ENCODE results near the gene USPL1. TPM values are rescaled to one million over a fixed set of nuclear protein-coding genes. Genes with fewer than 3 reads are reported as not detected.
"Not testable (repeated sequence)": the region's sequence is repeated elsewhere in the genome, so short reads cannot be mapped to it uniquely, and the experiment has no call there.

The USPL1 gene
- total and polyA plus RNA-seq, 9 donors = 12.1 to 26.8 (median 22.4) TPM

GRCh38 chr13:30593001-30593400 lies 24.7 kb upstream of the USPL1 start:
- Histone ChIP-seq H3K9me3 (no peaks in the 10 kb centered on the region), H3K4me1 (ENCODE audit: insufficient read depth) (no peaks in the 10 kb centered on the region), H3K27me3 (no peaks in the 10 kb centered on the region), H3K27ac (no peak overlapping the region), H3K4me3 (no peak overlapping the region), H3K36me3 (no peaks in the 10 kb centered on the region)
- DNase-seq = no peak
- TF ChIP-seq EP300 (IDR thresholded peaks at IDR 0.05) (no peak), POLR2A (IDR thresholded peaks at IDR 0.05) (no peak)
- TF ChIP-seq, protein P1, sequence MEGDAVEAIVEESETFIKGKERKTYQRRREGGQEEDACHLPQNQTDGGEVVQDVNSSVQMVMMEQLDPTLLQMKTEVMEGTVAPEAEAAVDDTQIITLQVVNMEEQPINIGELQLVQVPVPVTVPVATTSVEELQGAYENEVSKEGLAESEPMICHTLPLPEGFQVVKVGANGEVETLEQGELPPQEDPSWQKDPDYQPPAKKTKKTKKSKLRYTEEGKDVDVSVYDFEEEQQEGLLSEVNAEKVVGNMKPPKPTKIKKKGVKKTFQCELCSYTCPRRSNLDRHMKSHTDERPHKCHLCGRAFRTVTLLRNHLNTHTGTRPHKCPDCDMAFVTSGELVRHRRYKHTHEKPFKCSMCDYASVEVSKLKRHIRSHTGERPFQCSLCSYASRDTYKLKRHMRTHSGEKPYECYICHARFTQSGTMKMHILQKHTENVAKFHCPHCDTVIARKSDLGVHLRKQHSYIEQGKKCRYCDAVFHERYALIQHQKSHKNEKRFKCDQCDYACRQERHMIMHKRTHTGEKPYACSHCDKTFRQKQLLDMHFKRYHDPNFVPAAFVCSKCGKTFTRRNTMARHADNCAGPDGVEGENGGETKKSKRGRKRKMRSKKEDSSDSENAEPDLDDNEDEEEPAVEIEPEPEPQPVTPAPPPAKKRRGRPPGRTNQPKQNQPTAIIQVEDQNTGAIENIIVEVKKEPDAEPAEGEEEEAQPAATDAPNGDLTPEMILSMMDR (IDR thresholded peaks at IDR 0.05) = no peak
- intact Hi-C loops (cut with DNase I) = no loop called here
- WGBS, 3 donors = 86 to 91% (median 87%) methylated on average over 2 of the region's 2 CpGs

DNA sequence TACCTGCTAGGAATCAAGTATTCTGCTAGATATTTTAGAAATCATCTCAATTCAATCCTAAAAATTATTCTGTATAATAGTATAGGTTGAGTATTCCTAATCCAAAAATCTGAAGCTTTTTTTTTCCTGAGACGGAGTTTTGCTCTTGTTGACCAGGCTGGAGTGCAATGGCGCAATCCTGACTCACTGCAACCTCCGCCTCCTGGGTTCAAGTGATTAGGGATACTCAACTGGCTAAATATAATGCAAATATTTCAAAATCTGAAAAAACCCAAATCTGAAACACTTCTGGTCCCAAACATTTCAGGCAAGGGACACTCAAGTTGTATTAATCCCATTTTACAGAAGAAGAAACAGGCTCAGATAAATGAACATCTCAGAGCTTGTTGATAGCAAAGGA lies 17.2 kb upstream of the USPL1 start:
- Histone ChIP-seq H3K27ac (no peak overlapping the region), H3K36me3 (no peaks in the 10 kb centered on the region), H3K9me3 (no peaks in the 10 kb centered on the region), H3K27me3 (no peaks in the 10 kb centered on the region), H3K4me1 (ENCODE audit: insufficient read depth) (peaks cover 2% of the 10 kb centered on the region), H3K4me3 (no peak overlapping the region)
- intact Hi-C loops (cut with DNase I) = no loop called here
- DNase-seq = no peak
- TF ChIP-seq, protein P1 (IDR thresholded peaks at IDR 0.05) = no peak
- TF ChIP-seq POLR2A (IDR thresholded peaks at IDR 0.05) (no peak), EP300 (IDR thresholded peaks at IDR 0.05) (no peak)
- WGBS, 3 donors = 88 to 94% (median 88%) methylated on average over 3 of the region's 3 CpGs

DNA sequence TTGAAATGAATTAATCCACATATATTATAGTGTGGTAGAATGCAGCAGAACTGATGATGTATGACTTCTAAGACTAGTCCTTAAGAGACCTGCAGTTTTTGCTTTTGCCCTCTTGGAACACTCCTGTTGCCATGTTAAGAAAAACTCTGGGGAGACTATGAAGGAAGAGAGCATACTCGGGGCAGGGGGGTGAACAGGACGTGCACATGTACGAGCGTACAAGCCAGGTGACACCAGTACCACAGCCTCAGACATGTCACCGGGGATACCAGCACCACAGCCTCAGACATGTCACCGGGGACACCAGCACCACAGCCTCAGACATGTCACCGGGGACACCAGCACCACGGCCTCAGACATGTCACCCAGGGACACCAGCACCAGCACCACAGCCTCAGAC lies 15.9 kb upstream of the USPL1 start:
- 93 to 97% (median 96%) methylated on average over 8 of the region's 8 CpGs for WGBS, 3 donors
- H3K36me3 ChIP-seq = no peaks in the 10 kb centered on the region
- H3K4me3 ChIP-seq = no peak overlapping the region
- intact Hi-C loops (cut with DNase I) = no loop called here
- H3K27ac ChIP-seq = no peak overlapping the region
- peaks cover 2% of the 10 kb centered on the region for H3K4me1 ChIP-seq (ENCODE audit: insufficient read depth)
- TF ChIP-seq, protein P1 (IDR thresholded peaks at IDR 0.05) = no peak
- TF ChIP-seq EP300 (IDR thresholded peaks at IDR 0.05) (no peak), POLR2A (IDR thresholded peaks at IDR 0.05) (no peak)
- no peaks in the 10 kb centered on the region for H3K9me3 ChIP-seq
- H3K27me3 ChIP-seq = no peaks in the 10 kb centered on the region
- no peak for DNase-seq

DNA sequence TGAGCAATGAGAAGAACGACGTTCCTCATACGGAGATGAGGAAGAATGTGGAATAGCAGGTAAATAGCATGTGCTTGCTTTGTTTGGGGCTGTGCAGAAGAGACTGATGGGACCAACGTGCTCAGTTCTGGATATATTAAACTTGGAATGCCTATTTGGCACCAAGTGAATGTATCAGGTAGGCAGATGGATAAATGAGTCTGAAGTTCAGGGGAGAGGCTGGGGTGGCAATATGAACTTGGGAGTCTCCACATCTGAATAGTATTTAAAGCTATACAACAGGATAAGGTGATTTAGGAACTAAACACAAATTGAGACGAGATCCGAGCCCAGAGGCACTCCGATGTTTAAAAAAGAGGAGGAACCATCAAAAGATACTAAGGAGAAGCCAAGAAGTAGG lies 12.7 kb upstream of the USPL1 start:
- H3K4me3 ChIP-seq = no peak overlapping the region
- no peaks in the 10 kb centered on the region for H3K36me3 ChIP-seq
- intact Hi-C loops (cut with DNase I) = no loop called here
- no peak for DNase-seq
- H3K27ac ChIP-seq = no peak overlapping the region
- peaks cover 4% of the 10 kb centered on the region for H3K4me1 ChIP-seq (ENCODE audit: insufficient read depth)
- H3K9me3 ChIP-seq = no peaks in the 10 kb centered on the region
- WGBS, 3 donors = 88 to 93% (median 91%) methylated on average over 7 of the region's 7 CpGs
- TF ChIP-seq, protein P1 (IDR thresholded peaks at IDR 0.05) = no peak
- TF ChIP-seq EP300 (IDR thresholded peaks at IDR 0.05) (no peak), POLR2A (IDR thresholded peaks at IDR 0.05) (no peak)
- H3K27me3 ChIP-seq = no peaks in the 10 kb centered on the region

DNA sequence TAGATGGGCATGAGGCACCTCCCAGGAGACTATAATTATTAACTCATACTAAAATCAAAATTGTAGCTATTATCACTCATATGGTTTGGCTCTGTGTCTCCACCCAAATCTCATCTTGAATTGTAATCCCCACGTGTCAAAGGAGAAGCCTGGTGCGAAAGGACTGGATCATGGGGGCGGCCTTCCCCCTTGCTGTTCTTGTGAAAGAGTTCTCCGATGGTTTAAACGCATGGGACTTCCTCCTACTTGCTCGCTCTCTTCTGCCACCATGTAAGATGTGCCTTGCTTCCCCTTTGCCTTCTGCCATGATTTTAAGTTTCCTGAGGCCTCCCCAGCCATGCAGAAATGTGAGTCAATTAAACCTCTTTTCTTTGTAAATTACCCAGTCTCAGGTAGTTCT lies 10.5 kb upstream of the USPL1 start:
- H3K36me3 ChIP-seq; H3K9me3 ChIP-seq; H3K4me3 ChIP-seq; DNase-seq; H3K27me3 ChIP-seq; intact Hi-C loops (cut with DNase I); H3K4me1 ChIP-seq (ENCODE audit: insufficient read depth); H3K27ac ChIP-seq: not testable (repeated sequence)
- WGBS, 3 donors = 93 to 97% (median 94%) methylated on average over 6 of the region's 6 CpGs

Data from ovary (tissue), 9 donors.